ENCODE measurements around the gene CLASP1. TPM values are rescaled to one million over a fixed set of nuclear protein-coding genes. Genes with fewer than 3 reads are reported as not detected.

Gene CLASP1
- total RNA-seq, 1 experiment from 2014 or later, result 45.9 TPM

- H3K9ac ChIP-seq (ENCODE audit: extremely low read depth, insufficient read length, low read length), result no peak overlapping the region
- TF ChIP-seq, protein P1, sequence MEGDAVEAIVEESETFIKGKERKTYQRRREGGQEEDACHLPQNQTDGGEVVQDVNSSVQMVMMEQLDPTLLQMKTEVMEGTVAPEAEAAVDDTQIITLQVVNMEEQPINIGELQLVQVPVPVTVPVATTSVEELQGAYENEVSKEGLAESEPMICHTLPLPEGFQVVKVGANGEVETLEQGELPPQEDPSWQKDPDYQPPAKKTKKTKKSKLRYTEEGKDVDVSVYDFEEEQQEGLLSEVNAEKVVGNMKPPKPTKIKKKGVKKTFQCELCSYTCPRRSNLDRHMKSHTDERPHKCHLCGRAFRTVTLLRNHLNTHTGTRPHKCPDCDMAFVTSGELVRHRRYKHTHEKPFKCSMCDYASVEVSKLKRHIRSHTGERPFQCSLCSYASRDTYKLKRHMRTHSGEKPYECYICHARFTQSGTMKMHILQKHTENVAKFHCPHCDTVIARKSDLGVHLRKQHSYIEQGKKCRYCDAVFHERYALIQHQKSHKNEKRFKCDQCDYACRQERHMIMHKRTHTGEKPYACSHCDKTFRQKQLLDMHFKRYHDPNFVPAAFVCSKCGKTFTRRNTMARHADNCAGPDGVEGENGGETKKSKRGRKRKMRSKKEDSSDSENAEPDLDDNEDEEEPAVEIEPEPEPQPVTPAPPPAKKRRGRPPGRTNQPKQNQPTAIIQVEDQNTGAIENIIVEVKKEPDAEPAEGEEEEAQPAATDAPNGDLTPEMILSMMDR (conservative IDR thresholded peaks at IDR 0.05), result no peak
- WGBS (ENCODE audit: extremely low coverage, insufficient read length, low lambda C conversion rate), result no CpG with 5 or more reads among the region's 1 CpG
- H2BK20ac ChIP-seq (ENCODE audit: low read depth, low read length, poor library complexity, severe bottlenecking), result no peak overlapping the region
- H3K4me1 Mint-ChIP-seq, result peaks cover 20 to 23% of the 10 kb centered on the region in 2 experiments
- H3K14ac ChIP-seq (ENCODE audit: insufficient read depth, low read length), result no peak overlapping the region
- H3T11ph ChIP-seq (ENCODE audit: low read length), result no peak overlapping the region
- no peak overlapping the region for H3K27ac ChIP-seq (ENCODE audit: insufficient read length, low read depth, low read length)
- H3K79me1 ChIP-seq (ENCODE audit: insufficient read depth, low read depth, low read length, poor library complexity, severe bottlenecking), result peaks cover 5% of the 10 kb centered on the region
- H2BK12ac ChIP-seq (ENCODE audit: insufficient read length, low read depth, low read length), result no peak overlapping the region
- no peaks in the 10 kb centered on the region for H3K9me3 Mint-ChIP-seq
- H2AFZ ChIP-seq (ENCODE audit: low read length), result no peak overlapping the region
- H3K4me2 ChIP-seq (ENCODE audit: insufficient read depth, insufficient read length, low read length), result no peak overlapping the region
- H4K91ac ChIP-seq (ENCODE audit: insufficient read length, low read depth, low read length), result no peak overlapping the region
- H4K5ac ChIP-seq (ENCODE audit: insufficient read length, low read depth, low read length), result no peak overlapping the region
- peak overlapping the region; percentile 96 to 98 for H3K4me3 Mint-ChIP-seq
- peaks cover 19% of the 10 kb centered on the region; the same call in 1 of the 2 replicates for H3K79me2 ChIP-seq (ENCODE audit: insufficient read depth, low read length)
- no peak overlapping the region for H4K8ac ChIP-seq (replicated peaks; ENCODE audit: insufficient read length, low read depth, low read length)
- H3K23ac ChIP-seq (ENCODE audit: insufficient read length, low read depth, low read length), result no peak overlapping the region
- DNase-seq, result no peak
- H3K56ac ChIP-seq (ENCODE audit: insufficient read length, low read depth, low read length), result no peak overlapping the region
- H3K9me3 ChIP-seq (ENCODE audit: control insufficient read depth, low read depth, low read length), result no peaks in the 10 kb centered on the region
- no peak overlapping the region for H3K4ac ChIP-seq (ENCODE audit: low read depth, low read length)
- H4K20me1 ChIP-seq (ENCODE audit: control insufficient read depth, insufficient read depth, insufficient read length), result no peaks in the 10 kb centered on the region
- no peak overlapping the region for H2BK5ac ChIP-seq (ENCODE audit: insufficient read length, low read length)
- H2BK120ac ChIP-seq (ENCODE audit: low read depth, low read length, poor library complexity, severe bottlenecking), result no peak overlapping the region
- peaks cover 0 to 8% (median under 1%) of the 10 kb centered on the region in 3 experiments; a peak in 5 of 7 replicates for H3K36me3 Mint-ChIP-seq (ENCODE audit: insufficient read depth in 1 of 3, low read depth in 3 of 3)
- no peaks in the 10 kb centered on the region for H3K27me3 ChIP-seq (ENCODE audit: insufficient read depth, low read length)
- no peak overlapping the region for H2AK5ac ChIP-seq (ENCODE audit: insufficient read length, low read length)
- no peak overlapping the region for H2BK15ac ChIP-seq (ENCODE audit: low read depth, low read length)
- peaks cover 12% of the 10 kb centered on the region for H3K23me2 ChIP-seq (ENCODE audit: insufficient read length, low read depth, low read length, poor library complexity, severe bottlenecking)
- H3K4me1 ChIP-seq (ENCODE audit: insufficient read depth, low read length), result no peaks in the 10 kb centered on the region
- H3K27me3 Mint-ChIP-seq (ENCODE audit: low read depth), result no peaks in the 10 kb centered on the region
- no peak overlapping the region; a peak in 1 of 7 replicates for H3K27ac Mint-ChIP-seq
- no peak overlapping the region for H3K18ac ChIP-seq (ENCODE audit: insufficient read length, low read depth, low read length)
These were observed 1.9 kb downstream of the CLASP1 start for GRCh38 chr2:121647396-121647795.

All from H9 (cell line).